ENCODE results near the gene CDKN1C.

Gene CDKN1C

GRCh38 chr11:2870460-2870859 is 15.1 kb downstream of the CDKN1C start:
- DNase-seq (ENCODE audit: low read depth), result no peak

- no peak for DNase-seq (ENCODE audit: low read depth)
Measured at GRCh38 chr11:2869561-2870427, 15.8 kb downstream of the CDKN1C start.

- DNase-seq (ENCODE audit: low read depth), result no peak
Measured at GRCh38 chr11:2869134-2869526, 16.4 kb downstream of the CDKN1C start.

GRCh38 chr11:2868506-2869133 is 17.0 kb downstream of the CDKN1C start:
- DNase-seq (ENCODE audit: low read depth), result no peak

- no peak for DNase-seq (ENCODE audit: low read depth)
Measured at GRCh38 chr11:2867722-2868505, 17.7 kb downstream of the CDKN1C start.

DNA sequence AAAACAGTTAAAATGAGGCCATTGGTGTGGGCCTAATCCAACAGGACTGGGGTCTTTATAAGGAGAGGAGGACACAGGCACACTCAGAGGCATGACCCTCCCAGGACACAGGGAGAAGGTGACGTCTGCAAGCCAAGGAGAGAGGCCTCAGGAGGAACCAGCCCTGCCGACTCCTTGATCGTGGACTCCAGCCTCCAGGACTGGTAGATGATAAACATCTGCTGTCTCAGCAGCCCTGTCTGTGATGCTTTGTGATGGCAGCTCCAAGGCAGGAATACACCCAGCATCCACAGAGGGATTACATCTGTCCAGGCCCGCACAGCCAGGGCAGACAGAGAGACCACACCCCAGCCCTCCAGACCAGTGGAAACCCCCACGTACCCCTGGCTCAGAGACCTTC is 18.4 kb downstream of the CDKN1C start:
- DNase-seq (ENCODE audit: low read depth), result no peak

DNA sequence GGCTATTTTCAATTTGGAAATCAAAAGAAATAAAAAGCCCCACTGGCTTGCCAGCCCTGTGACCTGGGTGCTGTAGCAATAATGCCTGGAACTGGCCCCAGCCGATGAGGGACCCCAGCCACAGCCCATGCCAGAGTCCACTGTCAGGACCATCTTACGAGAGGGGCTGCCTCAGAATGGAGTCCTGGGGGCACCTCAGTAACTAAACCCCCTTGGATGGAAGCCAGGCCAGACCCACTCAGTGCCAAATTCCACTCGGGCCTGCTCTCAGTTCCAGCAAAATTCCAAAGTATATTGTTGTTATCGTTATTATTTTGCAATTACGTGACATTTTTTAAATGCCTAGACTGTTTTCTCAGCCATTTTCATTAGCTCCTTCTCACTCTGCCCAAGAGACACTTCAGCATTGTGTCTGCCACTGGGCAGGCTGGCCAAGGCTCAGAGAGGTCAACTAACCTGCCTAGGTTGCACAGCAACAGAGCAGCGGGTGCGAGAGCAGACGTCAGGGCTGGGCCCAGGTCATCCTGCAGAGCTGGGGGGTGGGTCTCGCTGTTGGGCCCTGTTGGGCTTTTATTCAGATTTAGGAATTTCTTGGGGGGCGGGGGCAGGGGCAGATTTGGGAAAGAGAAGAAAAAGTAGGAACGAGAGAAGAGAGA is 19.5 kb downstream of the CDKN1C start:
- no peak for DNase-seq (ENCODE audit: low read depth)

- no peak for DNase-seq (ENCODE audit: low read depth)
Measured at GRCh38 chr11:2864901-2865300, 20.7 kb downstream of the CDKN1C start.

DNA sequence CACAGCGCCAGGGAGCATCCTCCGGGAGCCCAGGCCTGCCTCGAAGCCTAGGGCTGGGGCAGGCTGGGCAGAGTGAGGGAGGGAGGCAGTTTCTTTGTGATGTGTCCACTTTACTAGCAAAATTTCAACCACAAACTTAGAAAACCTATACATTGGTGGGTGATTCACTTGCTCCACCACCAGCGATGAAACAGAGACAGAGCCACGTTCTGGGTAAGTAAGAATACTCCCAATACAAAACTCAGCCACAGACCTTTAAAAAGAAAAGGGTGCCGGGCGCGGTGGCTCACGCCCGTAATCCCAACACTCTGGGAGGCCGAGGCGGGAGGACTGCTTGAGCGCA is 22.3 kb downstream of the CDKN1C start:
- no peak for DNase-seq (ENCODE audit: low read depth)

DNA sequence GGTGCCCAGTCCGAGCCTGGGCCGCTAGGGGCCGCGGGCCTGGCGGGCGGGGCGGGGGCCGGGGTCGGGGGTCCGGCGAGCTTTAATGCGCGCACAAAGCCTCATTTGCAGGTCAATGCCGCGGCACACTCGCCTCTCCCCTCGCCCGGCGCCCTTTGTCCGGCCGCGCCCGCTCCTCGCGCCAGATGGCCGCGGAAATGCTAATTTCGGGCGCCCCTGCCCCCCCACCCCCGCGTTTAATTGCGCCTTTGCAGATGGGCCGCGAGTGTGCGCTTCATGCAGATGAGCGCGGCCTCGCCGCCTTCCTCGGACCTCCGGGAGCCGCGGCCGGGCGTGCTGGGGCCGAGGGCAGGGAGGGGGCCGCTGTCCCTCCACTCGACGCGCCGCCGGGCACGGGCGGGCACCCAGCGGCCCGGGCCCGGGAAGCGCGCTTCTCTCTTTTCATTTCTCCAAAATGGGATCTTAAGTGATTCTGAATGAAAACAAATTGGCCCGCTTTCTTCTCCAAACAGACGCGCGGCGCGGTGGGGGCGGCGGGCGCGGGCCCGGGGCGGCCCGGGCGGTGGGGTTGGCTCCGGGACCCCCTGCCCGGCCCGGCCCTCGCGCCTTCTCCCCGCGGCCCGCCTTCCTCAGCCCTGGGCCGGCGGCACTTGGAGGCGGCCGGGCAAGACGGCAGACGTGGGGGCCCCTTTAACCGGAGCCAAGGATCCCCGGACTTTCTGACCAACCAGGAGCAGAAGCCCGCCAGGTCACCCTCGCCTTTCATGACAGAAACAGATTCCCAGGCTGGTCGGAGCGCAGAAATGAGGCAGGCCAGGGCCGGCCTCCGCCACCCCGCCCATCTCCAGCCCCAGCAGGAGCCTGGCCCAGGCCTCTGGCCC is 22.9 kb downstream of the CDKN1C start:
- DNase-seq (ENCODE audit: low read depth), result no peak

- no peak for DNase-seq (ENCODE audit: low read depth)
Measured at GRCh38 chr11:2860636-2861035, 24.9 kb downstream of the CDKN1C start.

DNA sequence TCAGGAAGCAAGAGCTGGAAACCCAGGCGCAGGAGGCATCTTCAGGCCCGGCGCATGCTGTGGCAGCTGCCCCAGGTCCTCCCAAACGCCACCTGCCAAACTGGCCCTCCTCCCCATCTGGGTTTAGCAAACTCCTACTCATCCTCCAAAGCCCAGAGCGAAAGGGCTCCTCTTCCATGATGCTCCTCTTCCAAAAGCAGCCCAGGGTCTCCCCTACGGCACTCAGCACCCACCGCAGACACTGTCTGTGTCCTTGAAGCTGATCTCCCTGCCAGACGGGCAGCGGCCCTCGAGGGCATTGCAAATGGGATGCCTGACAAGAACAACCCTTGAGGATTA is 25.9 kb downstream of the CDKN1C start:
- DNase-seq (ENCODE audit: low read depth), result no peak

DNA sequence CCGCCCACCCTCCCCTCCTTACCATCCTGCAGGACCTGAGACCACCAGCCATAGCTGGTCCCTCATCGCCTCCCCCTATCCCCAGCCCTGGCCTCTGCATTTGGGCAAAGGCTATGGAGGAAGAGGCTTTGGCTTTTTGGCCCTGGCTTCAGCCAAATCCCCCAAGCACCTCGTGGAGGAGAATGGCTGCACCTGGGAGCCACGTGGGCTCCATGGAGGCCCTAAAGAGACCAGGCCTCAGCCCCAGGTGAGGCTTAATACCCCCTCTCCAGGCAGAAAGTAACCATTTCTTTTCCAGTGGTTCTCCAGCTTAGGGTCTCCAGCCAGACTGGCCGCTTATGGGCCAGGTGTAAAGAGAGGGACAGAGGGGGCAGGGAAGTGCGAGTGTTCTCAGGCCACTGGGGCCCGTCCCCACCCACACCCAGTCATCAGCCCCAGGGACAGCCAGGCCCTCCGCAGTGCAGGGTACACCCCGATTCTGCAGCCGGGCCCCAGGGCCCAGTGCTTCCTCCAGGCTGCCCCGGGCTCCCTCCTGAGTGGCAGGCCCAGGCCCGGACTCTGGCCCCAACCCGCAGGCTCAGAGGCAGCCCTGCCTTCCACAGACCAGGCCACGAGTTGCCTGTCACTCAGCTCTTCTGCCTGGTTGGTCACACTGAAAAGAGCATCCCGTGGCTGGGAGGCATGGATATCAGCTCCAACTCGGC is 26.4 kb downstream of the CDKN1C start:
- DNase-seq (ENCODE audit: low read depth), result no peak

- DNase-seq (ENCODE audit: low read depth), result no peak
Measured at GRCh38 chr11:2857918-2858317, 27.7 kb downstream of the CDKN1C start.

DNA sequence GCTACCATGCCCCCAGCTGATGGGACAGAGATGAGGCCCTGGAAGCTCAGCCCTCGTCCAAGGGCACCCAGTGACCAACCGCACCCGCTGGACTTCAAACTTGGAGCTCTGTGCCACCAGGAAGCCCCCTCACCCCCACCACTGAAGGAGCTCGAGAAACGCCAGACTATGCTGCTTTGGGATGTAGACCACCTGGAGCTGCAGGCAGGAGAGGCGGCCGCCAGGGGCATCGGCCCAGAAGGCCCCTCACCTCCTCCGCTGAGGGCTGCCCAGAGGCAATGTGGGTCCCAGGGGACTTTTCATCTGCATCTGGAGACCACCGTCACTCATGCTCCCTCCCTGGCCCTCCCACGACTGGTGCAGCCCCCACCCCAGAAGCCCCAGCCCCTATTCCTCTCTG is 28.3 kb downstream of the CDKN1C start:
- no peak for DNase-seq (ENCODE audit: low read depth)

DNA sequence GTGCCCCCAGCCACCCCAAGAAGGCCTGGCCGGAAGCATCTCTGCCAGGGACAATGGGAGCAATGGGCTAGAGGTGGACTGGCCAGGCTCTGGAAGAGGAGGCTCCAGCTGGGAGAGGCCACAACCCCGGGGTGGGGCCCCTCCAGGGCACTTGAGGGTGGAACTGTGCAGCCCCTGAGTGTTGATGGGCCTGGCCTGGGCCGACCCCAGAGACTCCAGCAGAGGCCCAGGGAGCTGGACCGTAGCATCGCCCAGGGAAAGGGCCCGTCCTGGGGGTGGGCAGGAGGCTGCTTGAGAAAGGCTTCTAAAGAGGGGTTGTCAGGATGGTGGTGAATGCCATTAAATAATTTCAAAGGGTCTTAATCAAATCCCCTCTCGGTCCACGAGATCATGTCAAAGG is 30.4 kb downstream of the CDKN1C start:
- DNase-seq (ENCODE audit: low read depth), result no peak

DNA sequence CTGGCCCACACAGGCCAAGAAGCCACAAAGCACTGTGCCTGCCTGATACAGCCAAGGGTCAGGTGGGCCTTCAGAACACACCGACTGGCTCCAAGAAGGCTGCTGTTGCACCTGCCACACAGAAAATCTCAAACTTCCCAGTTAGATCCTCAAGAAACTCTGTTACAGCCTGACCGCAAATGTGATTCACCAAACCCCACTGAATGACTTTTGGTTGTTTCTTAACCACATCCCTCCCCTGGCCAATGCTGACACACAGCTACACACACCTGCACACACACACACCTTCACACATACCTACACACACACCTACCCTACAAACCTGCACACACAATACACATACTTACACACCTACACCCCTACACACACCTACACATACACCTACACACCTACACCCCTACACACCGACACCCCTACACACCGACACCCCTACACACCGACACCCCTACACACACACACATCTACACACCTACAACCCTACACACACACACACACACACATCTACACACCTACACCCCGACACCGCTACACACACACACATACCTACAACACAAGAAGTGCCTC is 31.5 kb downstream of the CDKN1C start:
- no peak for DNase-seq (ENCODE audit: low read depth)

DNA sequence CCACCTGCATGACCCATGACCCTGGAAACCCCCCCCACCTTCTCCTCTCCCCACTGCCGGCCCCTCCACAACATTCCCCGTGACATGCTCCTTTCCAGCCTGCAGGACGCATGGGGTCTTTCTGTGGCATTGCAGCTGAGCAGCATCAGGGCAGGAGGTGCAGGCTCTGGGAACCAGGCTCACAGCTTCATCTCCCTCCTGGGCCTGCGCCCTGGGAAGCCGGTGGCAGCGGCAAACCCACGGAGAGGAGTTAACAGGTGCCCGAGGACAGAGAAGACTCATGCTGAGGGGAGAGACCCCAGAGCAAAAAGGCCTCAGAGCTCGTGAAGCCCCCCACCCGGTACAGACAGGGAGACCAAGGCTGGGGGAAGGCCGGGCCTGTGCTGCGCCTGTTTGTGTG is 32.2 kb downstream of the CDKN1C start:
- DNase-seq (ENCODE audit: low read depth), result no peak

- DNase-seq (ENCODE audit: low read depth), result no peak
Measured at GRCh38 chr11:2849994-2850770, 35.4 kb downstream of the CDKN1C start.

GRCh38 chr11:2848497-2848896 is 37.1 kb downstream of the CDKN1C start:
- no peak for DNase-seq (ENCODE audit: low read depth)

Data from stimulated activated CD8-positive, alpha-beta memory T cell treated with anti-CD3 and anti-CD28 coated beads, Interleukin-4, amount 100 ng/mL, for 24 hours (primary cell).